ENCODE measurements around the gene FUBP1.

FUBP1 gene

DNA sequence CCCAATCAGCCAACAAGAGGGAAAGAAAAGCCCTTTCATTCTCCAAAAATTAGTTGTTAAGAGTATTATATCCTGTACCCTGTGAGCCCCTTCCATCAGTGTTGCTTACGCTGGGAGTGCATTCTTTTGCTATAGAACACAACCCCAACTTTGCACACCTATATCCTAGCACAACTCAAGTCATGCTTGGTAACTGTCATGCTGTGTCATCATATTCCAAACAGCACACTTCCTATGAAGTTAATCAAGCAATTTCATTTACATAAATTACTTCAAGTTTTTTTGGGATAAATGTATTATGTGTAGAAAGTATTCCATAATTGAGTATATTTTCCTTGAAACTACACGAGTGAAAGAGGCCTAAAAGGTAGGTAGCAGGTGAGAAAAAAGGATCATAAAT, 20.0 kb downstream of the FUBP1 start:
- no peak for DNase-seq (ENCODE audit: low read depth)
- H3K4me3 ChIP-seq (replicated peaks; ENCODE audit: low read depth, low read length), result no peak overlapping the region
- TF ChIP-seq, protein P1, sequence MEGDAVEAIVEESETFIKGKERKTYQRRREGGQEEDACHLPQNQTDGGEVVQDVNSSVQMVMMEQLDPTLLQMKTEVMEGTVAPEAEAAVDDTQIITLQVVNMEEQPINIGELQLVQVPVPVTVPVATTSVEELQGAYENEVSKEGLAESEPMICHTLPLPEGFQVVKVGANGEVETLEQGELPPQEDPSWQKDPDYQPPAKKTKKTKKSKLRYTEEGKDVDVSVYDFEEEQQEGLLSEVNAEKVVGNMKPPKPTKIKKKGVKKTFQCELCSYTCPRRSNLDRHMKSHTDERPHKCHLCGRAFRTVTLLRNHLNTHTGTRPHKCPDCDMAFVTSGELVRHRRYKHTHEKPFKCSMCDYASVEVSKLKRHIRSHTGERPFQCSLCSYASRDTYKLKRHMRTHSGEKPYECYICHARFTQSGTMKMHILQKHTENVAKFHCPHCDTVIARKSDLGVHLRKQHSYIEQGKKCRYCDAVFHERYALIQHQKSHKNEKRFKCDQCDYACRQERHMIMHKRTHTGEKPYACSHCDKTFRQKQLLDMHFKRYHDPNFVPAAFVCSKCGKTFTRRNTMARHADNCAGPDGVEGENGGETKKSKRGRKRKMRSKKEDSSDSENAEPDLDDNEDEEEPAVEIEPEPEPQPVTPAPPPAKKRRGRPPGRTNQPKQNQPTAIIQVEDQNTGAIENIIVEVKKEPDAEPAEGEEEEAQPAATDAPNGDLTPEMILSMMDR (IDR thresholded peaks at IDR 0.05; ENCODE audit: low read length, missing control alignments), result no peak

DNA sequence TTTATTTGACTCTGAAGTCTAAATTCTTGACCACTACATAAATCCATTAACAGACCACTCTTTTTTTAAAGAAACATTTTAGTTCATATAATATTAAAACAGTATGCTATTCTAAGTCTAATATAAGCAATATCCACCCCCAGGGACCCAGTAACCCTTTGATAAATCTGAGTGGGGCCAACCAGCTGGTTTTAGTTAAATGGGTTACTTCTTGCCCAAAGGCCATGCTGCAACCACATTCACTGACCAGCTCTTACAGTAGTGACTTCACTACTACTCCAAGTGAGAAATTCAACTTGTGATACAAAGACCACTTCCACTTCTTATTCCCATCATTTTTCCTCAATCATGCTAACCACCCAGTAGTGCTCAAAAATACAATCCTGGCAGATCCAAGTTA, 20.5 kb downstream of the FUBP1 start:
- TF ChIP-seq, protein P1 (IDR thresholded peaks at IDR 0.05; ENCODE audit: low read length, missing control alignments), result no peak
- DNase-seq (ENCODE audit: low read depth), result no peak
- no peak overlapping the region for H3K4me3 ChIP-seq (replicated peaks; ENCODE audit: low read depth, low read length)

DNA sequence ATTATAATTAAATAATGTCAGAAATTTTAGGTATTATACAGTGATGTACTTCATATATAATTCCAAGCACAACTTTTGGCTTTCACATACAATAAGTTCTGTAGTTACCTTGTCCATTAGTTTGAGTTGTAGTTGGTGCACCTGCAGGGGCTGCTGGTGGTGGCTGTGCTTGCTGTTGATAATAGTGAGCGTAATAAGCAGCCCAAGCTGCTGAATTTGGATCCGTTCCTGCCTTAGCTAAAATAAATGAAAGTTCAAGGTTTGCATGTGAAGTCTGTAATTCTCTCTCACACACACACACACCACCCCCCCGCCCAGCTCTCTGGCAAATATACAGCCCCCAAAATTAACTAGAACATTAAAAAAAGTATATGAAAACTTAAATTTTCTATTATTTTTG, 22.4 kb downstream of the FUBP1 start:
- no peak for DNase-seq (ENCODE audit: low read depth)
- TF ChIP-seq, protein P1 (IDR thresholded peaks at IDR 0.05; ENCODE audit: low read length, missing control alignments), result no peak
- no peak overlapping the region for H3K4me3 ChIP-seq (replicated peaks; ENCODE audit: low read depth, low read length)

DNA sequence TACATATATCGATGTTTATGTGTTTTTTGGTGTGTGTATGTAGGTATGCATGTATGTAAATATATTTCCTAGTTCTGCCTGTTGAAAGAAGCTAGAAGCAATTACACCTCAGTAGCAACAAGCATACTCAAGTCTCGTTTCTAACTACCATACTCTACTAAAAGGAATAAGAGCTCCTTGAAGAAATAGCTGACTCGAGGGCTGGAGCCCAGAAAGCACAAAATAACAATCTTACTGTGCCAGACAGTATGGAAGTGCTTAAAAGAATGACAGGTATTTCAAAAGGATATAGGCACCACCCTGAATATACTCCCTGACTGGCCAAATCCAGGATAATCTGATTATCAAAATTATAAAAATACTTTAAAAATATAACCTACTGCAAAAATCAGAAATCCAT, 23.2 kb downstream of the FUBP1 start:
- TF ChIP-seq, protein P1 (IDR thresholded peaks at IDR 0.05; ENCODE audit: low read length, missing control alignments), result no peak
- DNase-seq (ENCODE audit: low read depth), result no peak
- no peak overlapping the region for H3K4me3 ChIP-seq (replicated peaks; ENCODE audit: low read depth, low read length)

DNA sequence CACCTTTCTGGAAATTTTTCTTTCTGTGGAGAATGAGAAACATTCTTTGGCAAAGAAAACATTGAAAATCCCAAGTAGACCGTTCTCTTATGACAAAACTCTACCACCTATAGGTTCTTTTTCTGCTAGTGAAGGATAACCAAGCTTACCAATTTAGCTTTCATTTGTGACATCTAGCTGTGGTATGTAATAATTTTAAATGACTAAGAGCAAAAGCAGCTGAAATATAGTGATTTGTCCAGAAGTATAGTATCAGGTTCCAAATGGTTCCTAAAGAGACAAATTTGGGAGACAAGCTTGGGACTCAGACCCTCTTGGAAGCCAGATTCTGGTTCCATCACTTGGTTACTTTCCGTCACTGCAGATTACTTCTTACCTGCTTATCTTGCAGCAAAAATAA, 24.4 kb downstream of the FUBP1 start:
- TF ChIP-seq, protein P1 (IDR thresholded peaks at IDR 0.05; ENCODE audit: low read length, missing control alignments), result no peak
- no peak overlapping the region for H3K4me3 ChIP-seq (replicated peaks; ENCODE audit: low read depth, low read length)
- DNase-seq (ENCODE audit: low read depth), result no peak

DNA sequence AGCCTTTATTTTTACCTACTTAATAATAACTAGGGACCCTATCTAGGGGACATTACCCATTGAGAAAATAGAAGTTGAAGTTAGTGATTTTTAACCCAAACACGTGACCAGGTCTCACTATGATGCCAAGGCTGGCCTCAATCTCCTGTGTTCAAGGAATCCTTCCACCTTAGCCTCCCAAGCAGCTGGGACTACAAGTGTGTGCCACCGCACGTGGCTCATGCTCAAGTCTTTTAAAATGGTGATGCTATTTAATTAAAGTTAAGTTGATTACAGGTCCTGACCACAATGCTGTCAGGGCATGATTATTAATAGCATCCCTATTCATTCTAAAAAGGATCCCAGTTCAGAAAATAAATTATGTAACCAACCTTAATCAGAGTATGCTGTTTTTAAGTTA, 25.0 kb downstream of the FUBP1 start:
- TF ChIP-seq, protein P1 (IDR thresholded peaks at IDR 0.05; ENCODE audit: low read length, missing control alignments), result no peak
- DNase-seq (ENCODE audit: low read depth), result no peak
- no peak overlapping the region for H3K4me3 ChIP-seq (replicated peaks; ENCODE audit: low read depth, low read length)

DNA sequence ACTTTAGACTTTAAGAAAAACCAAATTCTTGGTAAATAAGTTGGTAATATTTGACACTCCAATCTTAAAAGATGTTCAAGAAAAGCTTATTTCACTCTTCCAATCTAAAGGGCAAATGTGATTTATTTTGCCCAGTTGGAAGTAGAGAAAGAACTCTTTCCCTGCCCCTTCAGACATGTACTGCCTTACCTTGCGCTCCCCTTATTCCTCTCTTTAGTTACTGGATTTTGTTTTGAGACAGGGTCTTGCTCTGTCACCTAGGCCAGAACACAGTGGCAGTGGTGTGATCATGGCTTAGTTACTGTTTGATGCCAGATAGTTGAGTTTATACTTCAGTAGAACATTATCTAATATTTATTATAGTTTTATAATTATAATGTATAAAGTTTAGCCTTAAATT, 27.5 kb downstream of the FUBP1 start:
- TF ChIP-seq, protein P1 (IDR thresholded peaks at IDR 0.05; ENCODE audit: low read length, missing control alignments), result no peak
- DNase-seq (ENCODE audit: low read depth), result no peak
- no peak overlapping the region for H3K4me3 ChIP-seq (replicated peaks; ENCODE audit: low read depth, low read length)
